Peyer's patch (tissue), 4 donors: ENCODE results near the gene MYOZ3. TPM values are rescaled to one million over a fixed set of nuclear protein-coding genes. Genes with fewer than 3 reads are reported as not detected.
A peak's percentile ranks its signal among the peaks of the same experiment; 100 is the strongest.

ENCODE experiments used
- DNase-seq, 3 donors: peaks; one replicate each; pipeline ENCODE4 v3.0.0-alpha.2; 2017 to 2019
- H3K27ac ChIP-seq, 4 donors: fragments of 200-600 bp; sonication (generic); one replicate each; pipeline ENCODE4 v1.5.1; 2016 to 2019
- H3K27me3 ChIP-seq, 2 donors: fragments of 200-600 bp; sonication (generic); one replicate each; pipeline ENCODE4 v1.5.1; 2019
- H3K36me3 ChIP-seq, 3 donors: fragments of 200-600 bp; sonication (generic); one replicate each; pipeline ENCODE4 v1.5.1; 2016 to 2019
- H3K4me1 ChIP-seq, 4 donors: fragments of 200-600 bp; sonication (generic); one replicate each; pipeline ENCODE4 v1.5.1; 2016 to 2019
- H3K4me3 ChIP-seq, 4 donors: fragments of 200-600 bp; sonication (generic); 1 replicate in 3 of 4; 2 replicates in 1 of 4; pipeline ENCODE4 v1.5.1; 2016 to 2019; ENCODE audit warnings: mild to moderate bottlenecking in 1 of 4
- H3K9me3 ChIP-seq, 4 donors: fragments of 200-600 bp; sonication (generic); one replicate each; pipeline ENCODE4 v1.5.1; 2016 to 2019; ENCODE audit warnings: mild to moderate bottlenecking in 1 of 4
- POLR2A ChIP-seq, 2 donors: fragments of 450-650 bp; IDR thresholded peaks; one replicate each; pipeline ENCODE4 v1.5.1; 2017; ENCODE audit warnings: antibody characterized with exemption in 2 of 2, mild to moderate bottlenecking in 2 of 2, moderate library complexity in 2 of 2
- total RNA-seq, 4 donors: library from RNA; depleted of rRNA; stranded (reverse); fragments of >200 nt; gene quantifications; one replicate each; pipeline ENCODE4 v1.1.0, GENCODE V29; 2016
- TF ChIP-seq, protein P1 (sequence below), 6 experiments: fragments of 450-650 bp in 4 of 6; fragments of 200-600 bp in 2 of 6; sonication (generic) in 1 of 6; IDR thresholded peaks; one replicate each; pipeline ENCODE4 v1.5.1; 2017 to 2019; ENCODE audit warnings: antibody characterized with exemption in 6 of 6, mild to moderate bottlenecking in 3 of 6, moderate library complexity in 1 of 6

MYOZ3 gene
- total RNA-seq, 4 donors from 2014 or later: 0.54 TPM; not detected in 3

DNA sequence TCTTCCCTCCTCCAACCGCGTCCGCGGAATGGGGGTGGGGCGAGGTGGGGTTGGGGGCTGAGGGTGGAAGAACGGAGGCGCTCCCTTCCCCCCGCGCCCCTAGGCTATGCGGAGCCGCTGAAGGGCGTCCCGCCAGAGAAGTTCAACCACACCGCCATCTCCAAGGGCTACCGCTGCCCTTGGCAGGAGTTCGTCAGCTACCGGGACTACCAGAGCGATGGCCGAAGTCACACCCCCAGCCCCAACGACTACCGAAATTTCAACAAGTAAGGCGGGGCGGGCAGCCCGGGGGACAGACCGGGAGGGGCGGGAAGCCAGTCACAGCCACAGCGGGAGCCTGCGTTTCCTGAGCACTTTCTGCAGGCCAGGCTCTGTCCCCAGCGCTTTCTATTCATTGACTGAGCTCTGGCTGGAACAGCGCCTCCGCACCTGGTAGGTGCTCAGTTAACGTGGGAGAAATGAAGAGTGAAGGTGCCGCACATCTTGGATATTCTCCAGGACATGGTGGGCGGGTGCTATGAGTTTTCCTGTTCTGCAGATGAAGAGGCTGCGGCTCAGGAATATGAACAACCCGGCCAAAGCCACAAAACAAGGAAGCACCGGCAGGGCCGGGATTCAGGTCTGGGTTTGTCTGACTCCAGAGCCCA lies 11.3 kb downstream of the MYOZ3 start:
- H3K9me3 ChIP-seq: no peaks in the 10 kb centered on the region
- H3K27ac ChIP-seq: peak overlapping the region in 2 of 4 donors; percentile 2 to 14
- peaks cover 0 to 9% of the 10 kb centered on the region in 2 donors for H3K27me3 ChIP-seq
- H3K4me3 ChIP-seq: peak overlapping the region; percentile 26 to 57 (median 50)
- DNase-seq: peak in 1 of 3 donors; percentile 59
- peaks cover 0 to 22% (median 11%) of the 10 kb centered on the region in 4 donors for H3K4me1 ChIP-seq
- H3K36me3 ChIP-seq: no peaks in the 10 kb centered on the region
- no peak for TF ChIP-seq POLR2A (IDR thresholded peaks at IDR 0.05)
- TF ChIP-seq, protein P1, sequence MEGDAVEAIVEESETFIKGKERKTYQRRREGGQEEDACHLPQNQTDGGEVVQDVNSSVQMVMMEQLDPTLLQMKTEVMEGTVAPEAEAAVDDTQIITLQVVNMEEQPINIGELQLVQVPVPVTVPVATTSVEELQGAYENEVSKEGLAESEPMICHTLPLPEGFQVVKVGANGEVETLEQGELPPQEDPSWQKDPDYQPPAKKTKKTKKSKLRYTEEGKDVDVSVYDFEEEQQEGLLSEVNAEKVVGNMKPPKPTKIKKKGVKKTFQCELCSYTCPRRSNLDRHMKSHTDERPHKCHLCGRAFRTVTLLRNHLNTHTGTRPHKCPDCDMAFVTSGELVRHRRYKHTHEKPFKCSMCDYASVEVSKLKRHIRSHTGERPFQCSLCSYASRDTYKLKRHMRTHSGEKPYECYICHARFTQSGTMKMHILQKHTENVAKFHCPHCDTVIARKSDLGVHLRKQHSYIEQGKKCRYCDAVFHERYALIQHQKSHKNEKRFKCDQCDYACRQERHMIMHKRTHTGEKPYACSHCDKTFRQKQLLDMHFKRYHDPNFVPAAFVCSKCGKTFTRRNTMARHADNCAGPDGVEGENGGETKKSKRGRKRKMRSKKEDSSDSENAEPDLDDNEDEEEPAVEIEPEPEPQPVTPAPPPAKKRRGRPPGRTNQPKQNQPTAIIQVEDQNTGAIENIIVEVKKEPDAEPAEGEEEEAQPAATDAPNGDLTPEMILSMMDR (IDR thresholded peaks at IDR 0.05): no peak

- no peak for DNase-seq
- Histone ChIP-seq H3K36me3 (no peaks in the 10 kb centered on the region), H3K4me1 (peaks cover 0 to 22% (median 11%) of the 10 kb centered on the region in 4 donors), H3K27me3 (peaks cover 0 to 9% of the 10 kb centered on the region in 2 donors), H3K9me3 (no peaks in the 10 kb centered on the region), H3K4me3 (peak overlapping the region in 2 of 4 donors; percentile 53 to 57), H3K27ac (peak overlapping the region in 1 of 4 donors; percentile 2)
- TF ChIP-seq, protein P1 (IDR thresholded peaks at IDR 0.05): no peak
- no peak for TF ChIP-seq POLR2A (IDR thresholded peaks at IDR 0.05)
Measured at GRCh38 chr5:150672884-150673275, 11.8 kb downstream of the MYOZ3 start.

DNA sequence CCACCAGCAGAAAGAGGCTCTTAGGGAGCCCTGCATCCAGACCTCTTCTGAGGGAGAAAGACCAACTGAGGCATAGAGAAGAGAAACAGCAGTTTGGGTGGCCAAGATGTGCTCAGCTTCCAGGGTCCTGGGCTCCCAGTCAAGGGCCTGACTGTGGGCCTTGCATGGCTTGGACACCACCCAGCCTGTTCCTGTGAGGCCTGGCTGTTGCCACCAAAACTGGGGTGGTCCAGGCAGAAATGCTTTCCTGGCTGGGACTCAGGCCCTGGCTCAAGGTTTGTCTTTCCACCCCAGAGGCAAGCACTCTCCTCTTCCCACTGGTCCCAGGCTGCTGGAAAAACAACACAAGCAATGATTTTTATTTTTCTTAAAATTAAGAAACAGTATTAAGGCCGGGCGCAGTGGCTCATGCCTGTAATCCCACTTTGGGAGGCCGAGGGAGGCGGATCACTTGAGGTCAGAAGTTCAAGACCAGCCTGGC lies 13.3 kb downstream of the MYOZ3 start:
- Histone ChIP-seq H3K4me3 (no peak overlapping the region), H3K27ac (peak overlapping the region in 3 of 4 donors; percentile 14 to 39 (median 31)), H3K27me3 (peaks cover 0 to 9% of the 10 kb centered on the region in 2 donors), H3K9me3 (no peaks in the 10 kb centered on the region), H3K4me1 (peaks cover 0 to 22% (median 11%) of the 10 kb centered on the region in 4 donors), H3K36me3 (no peaks in the 10 kb centered on the region)
- no peak for TF ChIP-seq POLR2A (IDR thresholded peaks at IDR 0.05)
- TF ChIP-seq, protein P1 (IDR thresholded peaks at IDR 0.05): no peak
- no peak for DNase-seq

GRCh38 chr5:150675069-150675468 lies 14.0 kb downstream of the MYOZ3 start:
- no peak for DNase-seq
- Histone ChIP-seq H3K36me3 (no peaks in the 10 kb centered on the region), H3K9me3 (no peaks in the 10 kb centered on the region), H3K27ac (no peak overlapping the region), H3K4me1 (peaks cover 0 to 22% (median 11%) of the 10 kb centered on the region in 4 donors), H3K4me3 (no peak overlapping the region), H3K27me3 (peaks cover 0 to 9% of the 10 kb centered on the region in 2 donors)
- no peak for TF ChIP-seq POLR2A (IDR thresholded peaks at IDR 0.05)
- TF ChIP-seq, protein P1 (IDR thresholded peaks at IDR 0.05): no peak

GRCh38 chr5:150676578-150676977 lies 15.5 kb downstream of the MYOZ3 start:
- Histone ChIP-seq H3K36me3 (no peaks in the 10 kb centered on the region), H3K9me3 (no peaks in the 10 kb centered on the region), H3K4me3 (no peak overlapping the region), H3K27ac (no peak overlapping the region), H3K4me1 (peaks cover 0 to 15% (median 8%) of the 10 kb centered on the region in 4 donors), H3K27me3 (peaks cover 0 to 5% of the 10 kb centered on the region in 2 donors)
- TF ChIP-seq POLR2A (IDR thresholded peaks at IDR 0.05): no peak
- TF ChIP-seq, protein P1 (IDR thresholded peaks at IDR 0.05): no peak
- DNase-seq: no peak
